Upper lobe of right lung (tissue), 1 donor: Measurements from ENCODE around the gene CHKB. TPM values are rescaled to one million over a fixed set of nuclear protein-coding genes. Genes with fewer than 3 reads are reported as not detected.
A peak's percentile ranks its signal among the peaks of the same experiment; 100 is the strongest.

Source experiments
- ATAC-seq: fragments of 200-7000 bp; cut with Tn5 transposase; one replicate; pipeline ENCODE4 v1.9.1; 2020; ENCODE audit warnings: mild to moderate bottlenecking, moderate library complexity
- DNase-seq: peaks from one replicate; pipeline ENCODE4 v3.0.0-alpha.2; 2020
- H3K27ac ChIP-seq: fragments of 200-600 bp; one replicate; pipeline ENCODE4 v1.8.0; 2022
- H3K27me3 ChIP-seq: fragments of 200-600 bp; one replicate; pipeline ENCODE4 v1.8.0; 2022; ENCODE audit warnings: mild to moderate bottlenecking
- H3K36me3 ChIP-seq: fragments of 200-600 bp; one replicate; pipeline ENCODE4 v1.8.0; 2022
- H3K4me1 ChIP-seq: fragments of 200-600 bp; one replicate; pipeline ENCODE4 v1.8.0; 2022
- H3K4me3 ChIP-seq: fragments of 200-600 bp; one replicate; pipeline ENCODE4 v1.8.0; 2022; ENCODE audit warnings: mild to moderate bottlenecking
- H3K9me3 ChIP-seq: fragments of 200-600 bp; one replicate; pipeline ENCODE4 v1.8.0; 2022
- intact Hi-C: fragments of 100-400 bp; cut with DNase I; formaldehyde crosslinking; loops from one replicate; pipeline ENCODE4 v1.11.0; 2022
- total RNA-seq: library from RNA; stranded (reverse); fragmentation: NEBNext Ultra II Directional; extraction: Animal tissue kit (Norgen Biotek cat#: 25700); gene quantifications from one replicate; pipeline ENCODE4 v1.2.1, GENCODE V29; 2021
- TF ChIP-seq, protein P1 (sequence below): fragments of 200-600 bp; IDR thresholded peaks from one replicate; pipeline ENCODE4 v1.8.0; 2022; ENCODE audit warnings: antibody characterized with exemption
- donor health status: DM: no; HTN: yes; CAD: no; lungs with severe emphysema.

CHKB gene
- total RNA-seq, 1 donor from 2014 or later, result 66.7 TPM

DNA sequence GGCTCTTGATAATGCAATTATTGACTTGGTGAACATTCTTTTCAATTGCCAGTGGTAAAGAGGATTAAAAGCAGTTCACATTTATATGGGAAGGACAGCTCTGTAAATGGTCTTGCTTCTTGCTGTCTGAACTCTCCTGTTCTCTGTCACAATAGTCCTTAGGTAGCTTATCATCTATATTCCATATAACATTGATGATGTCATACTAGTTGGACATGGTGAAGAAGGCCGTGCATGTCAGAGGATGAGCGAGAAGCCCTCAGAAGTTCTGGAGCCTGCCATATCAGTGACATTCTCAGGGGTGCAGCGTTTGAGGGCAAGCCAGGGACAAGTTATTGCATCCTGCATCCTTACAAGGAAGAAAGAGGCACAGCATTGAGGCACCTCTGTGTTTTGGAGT is 2.6 kb upstream of the CHKB start:
- intact Hi-C loops, result no loop called here
- Histone ChIP-seq H3K36me3 (no peaks in the 10 kb centered on the region), H3K4me3 (no peak overlapping the region), H3K27ac (no peak overlapping the region), H3K9me3 (no peaks in the 10 kb centered on the region), H3K27me3 (no peaks in the 10 kb centered on the region), H3K4me1 (peaks cover 13% of the 10 kb centered on the region)
- TF ChIP-seq, protein P1, sequence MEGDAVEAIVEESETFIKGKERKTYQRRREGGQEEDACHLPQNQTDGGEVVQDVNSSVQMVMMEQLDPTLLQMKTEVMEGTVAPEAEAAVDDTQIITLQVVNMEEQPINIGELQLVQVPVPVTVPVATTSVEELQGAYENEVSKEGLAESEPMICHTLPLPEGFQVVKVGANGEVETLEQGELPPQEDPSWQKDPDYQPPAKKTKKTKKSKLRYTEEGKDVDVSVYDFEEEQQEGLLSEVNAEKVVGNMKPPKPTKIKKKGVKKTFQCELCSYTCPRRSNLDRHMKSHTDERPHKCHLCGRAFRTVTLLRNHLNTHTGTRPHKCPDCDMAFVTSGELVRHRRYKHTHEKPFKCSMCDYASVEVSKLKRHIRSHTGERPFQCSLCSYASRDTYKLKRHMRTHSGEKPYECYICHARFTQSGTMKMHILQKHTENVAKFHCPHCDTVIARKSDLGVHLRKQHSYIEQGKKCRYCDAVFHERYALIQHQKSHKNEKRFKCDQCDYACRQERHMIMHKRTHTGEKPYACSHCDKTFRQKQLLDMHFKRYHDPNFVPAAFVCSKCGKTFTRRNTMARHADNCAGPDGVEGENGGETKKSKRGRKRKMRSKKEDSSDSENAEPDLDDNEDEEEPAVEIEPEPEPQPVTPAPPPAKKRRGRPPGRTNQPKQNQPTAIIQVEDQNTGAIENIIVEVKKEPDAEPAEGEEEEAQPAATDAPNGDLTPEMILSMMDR, result no peak
- DNase-seq (no peak), ATAC-seq (no peak)

GRCh38 chr22:50584106-50585096 is 1.8 kb upstream of the CHKB start:
- Histone ChIP-seq H3K9me3 (no peaks in the 10 kb centered on the region), H3K27ac (no peak overlapping the region), H3K27me3 (no peaks in the 10 kb centered on the region), H3K4me1 (peaks cover 13% of the 10 kb centered on the region), H3K4me3 (no peak overlapping the region), H3K36me3 (no peaks in the 10 kb centered on the region)
- ATAC-seq, result no peak
- intact Hi-C loops, result no loop called here
- TF ChIP-seq, protein P1, result no peak
- DNase-seq, result peak; percentile 40

DNA sequence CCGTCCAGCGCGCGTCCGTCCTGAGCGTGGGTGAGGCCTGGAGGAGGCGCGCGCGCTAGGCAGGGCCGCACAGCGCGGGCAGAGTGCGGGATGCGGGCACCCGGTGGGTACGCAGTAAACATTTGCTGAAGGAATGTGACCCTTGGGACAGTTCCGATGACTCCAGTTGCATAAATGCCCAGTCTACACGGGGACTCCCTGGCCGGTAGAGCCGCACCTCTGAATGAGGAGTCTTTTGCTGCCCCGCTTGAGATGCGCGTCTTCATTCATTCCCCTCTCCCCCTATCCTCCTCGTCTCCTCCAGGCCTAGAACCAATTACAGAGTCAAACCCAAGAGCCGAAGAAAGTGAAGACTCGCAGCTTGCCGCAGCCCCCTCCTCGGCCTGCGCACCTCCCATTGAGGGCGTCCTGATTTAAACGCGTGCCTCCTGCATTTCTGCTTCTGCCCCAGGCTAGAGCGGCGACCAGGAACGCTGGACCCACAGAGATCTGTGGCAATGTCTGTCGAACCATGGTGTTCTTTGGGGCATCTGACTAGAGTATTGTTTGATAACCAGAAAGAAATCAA is 729 bp upstream of the CHKB start:
- Histone ChIP-seq H3K9me3 (no peaks in the 10 kb centered on the region), H3K36me3 (no peaks in the 10 kb centered on the region), H3K4me1 (peaks cover 20% of the 10 kb centered on the region), H3K27ac (peak overlapping the region; percentile 99), H3K4me3 (peak overlapping the region; percentile 82), H3K27me3 (no peaks in the 10 kb centered on the region)
- DNase-seq (peak; percentile 58), ATAC-seq (peak; percentile 44)
- intact Hi-C loops, result no loop called here
- TF ChIP-seq, protein P1, result no peak

DNA sequence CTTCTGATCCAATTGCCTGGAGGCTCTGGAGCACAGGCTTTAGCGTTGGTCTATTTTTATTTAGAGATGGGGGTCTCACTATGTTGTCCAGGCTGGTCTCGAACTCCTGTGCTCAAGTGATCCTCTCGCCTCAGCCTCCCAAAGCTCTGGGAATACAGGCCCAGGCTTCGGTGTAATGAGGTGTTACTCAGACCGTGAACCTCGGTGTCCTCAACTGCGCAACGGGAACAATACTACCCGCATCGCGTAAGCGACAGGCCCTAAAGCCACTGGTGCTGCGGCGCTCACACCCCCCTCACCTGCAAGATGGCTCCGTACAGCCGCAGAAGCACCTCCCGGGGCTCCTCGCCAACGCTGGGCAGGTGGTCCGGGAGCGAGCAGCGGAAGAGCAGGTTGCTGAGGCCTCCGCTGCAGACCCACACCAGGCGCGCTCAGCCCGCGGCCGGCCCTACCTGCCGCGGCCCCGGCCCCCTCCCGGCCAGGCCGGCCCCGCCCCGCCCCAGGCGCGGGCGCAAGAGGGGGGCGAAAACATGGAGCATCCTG is 628 bp downstream of the CHKB start:
- H3K27ac ChIP-seq, result peak overlapping the region; percentile 99
- intact Hi-C loops, result no loop called here
- no peaks in the 10 kb centered on the region for H3K36me3 ChIP-seq
- DNase-seq (no peak), ATAC-seq (no peak)
- peaks cover 27% of the 10 kb centered on the region for H3K4me1 ChIP-seq
- TF ChIP-seq, protein P1, result no peak
- H3K4me3 ChIP-seq, result peak overlapping the region; percentile 82
- H3K9me3 ChIP-seq, result no peaks in the 10 kb centered on the region
- H3K27me3 ChIP-seq, result no peaks in the 10 kb centered on the region

DNA sequence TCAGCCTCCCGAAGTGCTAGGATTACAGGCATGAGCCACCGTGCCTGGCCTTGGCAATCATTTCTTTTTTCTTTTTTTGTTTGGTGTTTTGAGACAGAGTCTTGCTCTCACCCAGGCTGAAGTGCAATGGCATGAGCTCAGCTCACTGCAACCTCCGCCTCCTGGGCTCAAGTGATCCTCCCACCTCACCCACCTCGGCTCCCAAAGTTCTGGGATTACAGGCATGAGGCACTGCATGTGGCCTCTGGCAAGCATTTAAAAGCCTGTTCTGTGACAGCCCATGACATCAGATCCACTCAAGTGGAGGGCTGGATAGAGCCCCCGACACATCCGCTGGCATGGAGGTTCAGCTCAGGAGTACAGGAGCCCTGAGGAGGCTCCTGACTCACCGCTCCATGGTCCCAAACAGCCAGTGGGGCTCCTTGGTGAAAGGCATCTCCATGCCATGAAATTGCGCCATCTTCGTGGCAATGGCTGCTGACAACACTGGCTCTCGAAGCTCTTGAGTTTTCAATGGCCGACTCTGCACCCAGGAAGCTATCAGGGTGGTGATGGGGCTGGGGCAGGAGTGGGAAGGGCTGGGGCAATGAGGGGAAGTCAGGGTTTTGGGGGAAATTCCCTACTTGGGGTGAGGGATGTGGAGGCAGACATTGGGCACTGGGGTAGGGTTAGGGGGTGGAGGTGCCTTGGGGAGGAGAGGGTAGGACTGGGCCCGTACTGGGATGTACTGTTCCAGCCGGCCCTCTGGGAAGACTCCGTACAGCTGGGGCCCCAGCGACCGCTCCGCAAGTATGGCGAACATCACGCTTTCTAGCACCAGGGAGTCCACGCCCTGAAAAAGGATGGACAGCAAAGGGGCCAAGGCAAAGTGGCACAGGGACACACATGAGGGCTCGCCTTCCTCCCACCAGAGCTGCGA is 1.4 kb downstream of the CHKB start:
- Histone ChIP-seq H3K4me3 (peak overlapping the region; percentile 82), H3K4me1 (peaks cover 27% of the 10 kb centered on the region), H3K27ac (peak overlapping the region; percentile 99), H3K9me3 (no peaks in the 10 kb centered on the region), H3K36me3 (no peaks in the 10 kb centered on the region), H3K27me3 (no peaks in the 10 kb centered on the region)
- no peak for ATAC-seq
- intact Hi-C loops, result no loop called here
- DNase-seq, result peak; percentile 64
- TF ChIP-seq, protein P1, result no peak
